Fibroblast of skin of right biceps (primary cell): Measurements from ENCODE around the gene GAB2.

ENCODE experiments used
- DNase-seq: peaks from one replicate; pipeline ENCODE4 v3.0.0-alpha.2; 2013

GAB2 gene

GRCh38 chr11:78398715-78399114 is 18.9 kb downstream of the GAB2 start:
- DNase-seq = no peak

GRCh38 chr11:78397398-78397797 is 20.2 kb downstream of the GAB2 start:
- DNase-seq = no peak

GRCh38 chr11:78395597-78395996 is 22.0 kb downstream of the GAB2 start:
- no peak for DNase-seq

- no peak for DNase-seq
These were observed 24.8 kb downstream of the GAB2 start for GRCh38 chr11:78392854-78393253.

GRCh38 chr11:78391424-78391823 is 26.2 kb downstream of the GAB2 start:
- no peak for DNase-seq

- no peak for DNase-seq
These were observed 26.8 kb downstream of the GAB2 start for GRCh38 chr11:78390809-78391208.

GRCh38 chr11:78386215-78386941 is 31.2 kb downstream of the GAB2 start:
- no peak for DNase-seq

GRCh38 chr11:78385205-78385604 is 32.4 kb downstream of the GAB2 start:
- DNase-seq = no peak

GRCh38 chr11:78384231-78384630 is 33.4 kb downstream of the GAB2 start:
- DNase-seq = no peak

- DNase-seq = peak; percentile 36
These were observed 35.8 kb downstream of the GAB2 start for GRCh38 chr11:78381865-78382264.

GRCh38 chr11:78380615-78381051 is 37.0 kb downstream of the GAB2 start:
- DNase-seq = peak; percentile 95

GRCh38 chr11:78379039-78379670 is 38.5 kb downstream of the GAB2 start:
- peak; percentile 75 for DNase-seq

- no peak for DNase-seq
These were observed 39.8 kb downstream of the GAB2 start for GRCh38 chr11:78377625-78378418.

GRCh38 chr11:78376858-78377257 is 40.8 kb downstream of the GAB2 start:
- DNase-seq = no peak

GRCh38 chr11:78374917-78375316 is 42.7 kb downstream of the GAB2 start:
- DNase-seq = no peak

GRCh38 chr11:78373689-78374088 is 43.9 kb downstream of the GAB2 start:
- no peak for DNase-seq

- no peak for DNase-seq
These were observed 45.4 kb downstream of the GAB2 start for GRCh38 chr11:78372114-78372768.

- DNase-seq = no peak
These were observed 46.3 kb downstream of the GAB2 start for GRCh38 chr11:78371221-78371891.

- peak; percentile 35 for DNase-seq
These were observed 47.0 kb downstream of the GAB2 start for GRCh38 chr11:78370406-78371172.

GRCh38 chr11:78365381-78365792 is 52.2 kb downstream of the GAB2 start:
- peak; percentile 73 for DNase-seq

- DNase-seq = no peak
These were observed 53.4 kb downstream of the GAB2 start for GRCh38 chr11:78364128-78364751.
